ENCODE results near the gene RANBP1.

DNA sequence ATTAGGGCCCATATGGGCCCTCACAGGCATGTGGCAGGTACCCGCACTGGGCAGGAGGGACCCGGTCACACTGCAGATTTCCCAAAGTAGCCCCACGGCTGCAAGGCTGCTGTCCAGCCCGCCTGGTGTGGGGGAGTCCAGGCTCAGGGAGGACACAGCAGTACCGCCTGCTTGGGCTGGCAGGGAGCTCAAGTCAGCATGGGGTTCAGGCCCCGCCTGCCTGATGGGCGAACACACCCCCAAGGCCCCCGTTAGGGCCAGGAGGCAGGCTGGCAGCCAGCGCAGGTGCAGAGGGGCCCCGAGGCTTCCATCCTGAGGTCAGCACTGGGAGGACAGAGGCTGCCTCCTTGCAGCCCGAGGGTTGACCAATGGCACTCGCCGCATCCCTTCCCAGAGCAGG lies 21.2 kb downstream of the RANBP1 start:
- TF ChIP-seq FOSB (CRISPR knock-in tag; IDR thresholded peaks at IDR 0.05), result no peak
- TF ChIP-seq POLR2A (IDR thresholded peaks at IDR 0.05; ENCODE audit: low read length), result no peak
- TF ChIP-seq, protein P1, sequence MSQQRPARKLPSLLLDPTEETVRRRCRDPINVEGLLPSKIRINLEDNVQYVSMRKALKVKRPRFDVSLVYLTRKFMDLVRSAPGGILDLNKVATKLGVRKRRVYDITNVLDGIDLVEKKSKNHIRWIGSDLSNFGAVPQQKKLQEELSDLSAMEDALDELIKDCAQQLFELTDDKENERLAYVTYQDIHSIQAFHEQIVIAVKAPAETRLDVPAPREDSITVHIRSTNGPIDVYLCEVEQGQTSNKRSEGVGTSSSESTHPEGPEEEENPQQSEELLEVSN (IDR thresholded peaks at IDR 0.05; ENCODE audit: borderline replicate concordance, low read depth), result no peak
- TF ChIP-seq, protein P2, sequence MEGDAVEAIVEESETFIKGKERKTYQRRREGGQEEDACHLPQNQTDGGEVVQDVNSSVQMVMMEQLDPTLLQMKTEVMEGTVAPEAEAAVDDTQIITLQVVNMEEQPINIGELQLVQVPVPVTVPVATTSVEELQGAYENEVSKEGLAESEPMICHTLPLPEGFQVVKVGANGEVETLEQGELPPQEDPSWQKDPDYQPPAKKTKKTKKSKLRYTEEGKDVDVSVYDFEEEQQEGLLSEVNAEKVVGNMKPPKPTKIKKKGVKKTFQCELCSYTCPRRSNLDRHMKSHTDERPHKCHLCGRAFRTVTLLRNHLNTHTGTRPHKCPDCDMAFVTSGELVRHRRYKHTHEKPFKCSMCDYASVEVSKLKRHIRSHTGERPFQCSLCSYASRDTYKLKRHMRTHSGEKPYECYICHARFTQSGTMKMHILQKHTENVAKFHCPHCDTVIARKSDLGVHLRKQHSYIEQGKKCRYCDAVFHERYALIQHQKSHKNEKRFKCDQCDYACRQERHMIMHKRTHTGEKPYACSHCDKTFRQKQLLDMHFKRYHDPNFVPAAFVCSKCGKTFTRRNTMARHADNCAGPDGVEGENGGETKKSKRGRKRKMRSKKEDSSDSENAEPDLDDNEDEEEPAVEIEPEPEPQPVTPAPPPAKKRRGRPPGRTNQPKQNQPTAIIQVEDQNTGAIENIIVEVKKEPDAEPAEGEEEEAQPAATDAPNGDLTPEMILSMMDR (IDR thresholded peaks at IDR 0.05), result no peak
- TF ChIP-seq ESRRA (IDR thresholded peaks at IDR 0.05; ENCODE audit: borderline replicate concordance, low read length), result no peak
- no peak for TF ChIP-seq SREBF2 (IDR thresholded peaks at IDR 0.05)
- no peak for TF ChIP-seq PHF8 (IDR thresholded peaks at IDR 0.05; ENCODE audit: borderline replicate concordance, low read depth)
- no peak for TF ChIP-seq RFX5 (IDR thresholded peaks at IDR 0.05)
- no peak for TF ChIP-seq RNF2 (IDR thresholded peaks at IDR 0.05; ENCODE audit: borderline replicate concordance, low read depth)
- no peak for TF ChIP-seq HDAC2 (IDR thresholded peaks at IDR 0.05)
- TF ChIP-seq KDM5A (IDR thresholded peaks at IDR 0.05), result no peak
- no peak for TF ChIP-seq CEBPB (IDR thresholded peaks at IDR 0.05)
- no peak for TF ChIP-seq CHD4 (IDR thresholded peaks at IDR 0.05; ENCODE audit: borderline replicate concordance)
- no peak for TF ChIP-seq BHLHE40 (IDR thresholded peaks at IDR 0.05; ENCODE audit: low read depth, low read length)
